Measurements from ENCODE around the gene OSBPL5. TPM values are rescaled to one million over a fixed set of nuclear protein-coding genes. Genes with fewer than 3 reads are reported as not detected.

OSBPL5 gene
- total RNA-seq (2021): 6.4 and 8.8 TPM in 2 replicates
- Bru-seq, nascent RNA: percentile 33 among the genes with signal in this experiment
- BruChase-seq, experiment 1, labeled RNA remaining after a 2-hour chase: percentile 36 among the genes with signal in this experiment
- BruChase-seq, experiment 2, labeled RNA remaining after a 6-hour chase: percentile 27 among the genes with signal in this experiment
- long read RNA-seq, partial matches to known transcripts: 0 of 1 reads
- long read RNA-seq, other reads (novel, unspliced or antisense): 0 of 1 reads

- CTCF ChIA-PET: no interaction called here
- no TSS peak for BruUV-seq (replicated peaks)
- DNase-seq: peak in 1 of 2 experiments; percentile 35
These were observed at the start of gene OSBPL5 for GRCh38 chr11:3165152-3165705. OSBPL5 (minus strand) TSS chr11:3165310; CDS start chr11:3129148, 36,162 bp downstream.

DNA sequence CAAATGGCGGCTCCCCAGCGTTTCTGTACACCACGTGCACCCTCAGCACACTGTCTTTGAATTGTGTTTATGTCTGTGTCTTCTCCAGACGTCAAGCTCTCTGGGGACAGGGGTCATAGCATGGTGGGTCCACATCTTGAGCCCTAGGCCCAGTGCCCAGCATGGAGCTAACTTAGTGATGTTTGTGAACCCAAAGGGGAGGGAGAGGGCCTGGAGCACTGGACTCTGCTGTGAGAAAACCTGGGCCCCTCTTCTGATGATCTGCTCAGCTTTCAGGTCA, 49.2 kb upstream of the OSBPL5 start:
- no peaks in the 10 kb centered on the region for H3K9me2 ChIP-seq (ENCODE audit: insufficient read depth)
- intact Hi-C loops (cut with micrococcal nuclease; ENCODE audit: unreplicated experiment): no loop called here
- BruUV-seq (replicated peaks): no TSS peak
- no peak overlapping the region for H3K4me2 ChIP-seq
- no peaks in the 10 kb centered on the region for H3K36me3 ChIP-seq (ENCODE audit: low read depth)
- no peaks in the 10 kb centered on the region for H4K20me1 ChIP-seq (ENCODE audit: insufficient read depth)
- no peak for TF ChIP-seq EZH2 (IDR thresholded peaks at IDR 0.05; ENCODE audit: low read depth)
- TF ChIP-seq CTCF (conservative IDR thresholded peaks at IDR 0.05): no peak
- no peaks in the 10 kb centered on the region for H3K4me1 ChIP-seq (replicated peaks; ENCODE audit: insufficient read depth)
- H3K27ac ChIP-seq: no peak overlapping the region
- H3K4me3 ChIP-seq: no peak overlapping the region
- H2AFZ ChIP-seq: no peak overlapping the region
- H3K27me3 ChIP-seq (ENCODE audit: insufficient read depth, low read depth): peaks cover 8% of the 10 kb centered on the region; the same call in 1 of the 2 replicates
- CTCF ChIA-PET: interaction anchor here (0.6 kb wide), 1 partner anchor 1419 kb away, joined by 3 read pairs; no protein-coding TSS in a partner anchor
- H3K79me2 ChIP-seq (ENCODE audit: low read depth): no peaks in the 10 kb centered on the region
- H3K9me3 ChIP-seq (ENCODE audit: insufficient read depth, low read depth): no peaks in the 10 kb centered on the region
- no peak for DNase-seq
- POLR2A ChIA-PET (ENCODE audit: unreplicated experiment): no interaction called here
- no peaks in the 10 kb centered on the region for H3F3A ChIP-seq (ENCODE audit: insufficient read depth, low read depth)

More at GRCh38 chr11:3165152-3165705, at the start of gene OSBPL5:
- no peaks in the 10 kb centered on the region for H3K36me3 ChIP-seq (ENCODE audit: low read depth)
- no peaks in the 10 kb centered on the region for H3K79me2 ChIP-seq (ENCODE audit: low read depth)
- H3K9me3 ChIP-seq (ENCODE audit: insufficient read depth, low read depth): no peaks in the 10 kb centered on the region
- H3F3A ChIP-seq (ENCODE audit: insufficient read depth, low read depth): no peaks in the 10 kb centered on the region
- H3K4me2 ChIP-seq: peak within 1 kb of the TSS; percentile 56; the same call in 1 of the 2 replicates
- peak within 1 kb of the TSS; percentile 31; the same call in 1 of the 2 replicates for H3K4me3 ChIP-seq
- H3K27ac ChIP-seq: no peak within 1 kb of the TSS
- no peak within 1 kb of the TSS for H2AFZ ChIP-seq
- intact Hi-C loops (cut with micrococcal nuclease; ENCODE audit: unreplicated experiment): no loop called here
- peaks cover 51% of the 10 kb centered on the region for H3K27me3 ChIP-seq (ENCODE audit: insufficient read depth, low read depth)
- TF ChIP-seq CTCF (conservative IDR thresholded peaks at IDR 0.05): no peak
- 0 out of 2 replicates have a peak, but pooled peaks have one; percentile 35 for TF ChIP-seq EZH2 (IDR thresholded peaks at IDR 0.05; ENCODE audit: low read depth)
- no peaks in the 10 kb centered on the region for H3K4me1 ChIP-seq (replicated peaks; ENCODE audit: insufficient read depth)
- POLR2A ChIA-PET (ENCODE audit: unreplicated experiment): no interaction called here
- no peaks in the 10 kb centered on the region for H3K9me2 ChIP-seq (ENCODE audit: insufficient read depth)
- H4K20me1 ChIP-seq (ENCODE audit: insufficient read depth): no peaks in the 10 kb centered on the region

- no peak for TF ChIP-seq CTCF (conservative IDR thresholded peaks at IDR 0.05)
- TF ChIP-seq EZH2 (IDR thresholded peaks at IDR 0.05; ENCODE audit: low read depth): no peak
- Histone ChIP-seq H3K9me2 (ENCODE audit: insufficient read depth) (no peaks in the 10 kb centered on the region), H3F3A (ENCODE audit: insufficient read depth, low read depth) (no peaks in the 10 kb centered on the region), H3K27me3 (ENCODE audit: insufficient read depth, low read depth) (peaks cover 10% of the 10 kb centered on the region; the same call in 1 of the 2 replicates), H4K20me1 (ENCODE audit: insufficient read depth) (no peaks in the 10 kb centered on the region), H3K4me2 (no peak overlapping the region), H3K27ac (no peak overlapping the region), H3K9me3 (ENCODE audit: insufficient read depth, low read depth) (no peaks in the 10 kb centered on the region), H2AFZ (no peak overlapping the region), H3K4me3 (no peak overlapping the region), H3K36me3 (ENCODE audit: low read depth) (no peaks in the 10 kb centered on the region), H3K79me2 (ENCODE audit: low read depth) (no peaks in the 10 kb centered on the region), H3K4me1 (replicated peaks; ENCODE audit: insufficient read depth) (no peaks in the 10 kb centered on the region)
- ChIA-PET CTCF (no interaction called here), POLR2A (ENCODE audit: unreplicated experiment) (no interaction called here)
- intact Hi-C loops (cut with micrococcal nuclease; ENCODE audit: unreplicated experiment): no loop called here
- no TSS peak for BruUV-seq (replicated peaks)
- no peak for DNase-seq
These were observed 48.7 kb upstream of the OSBPL5 start for GRCh38 chr11:3213659-3214419.
